Activated CD8-positive, alpha-beta T cell treated with anti-CD3 and anti-CD28 coated beads for 36 hours (primary cell): Measurements from ENCODE around the gene PDGFRA. TPM values are rescaled to one million over a fixed set of nuclear protein-coding genes. Genes with fewer than 3 reads are reported as not detected.

Experiments used
- ATAC-seq: fragments of 200-7000 bp; cut with Tn5 transposase; one replicate; pipeline ENCODE4 v1.10.0; 2021; ENCODE audit warnings: mild to moderate bottlenecking, moderate library complexity
- CTCF ChIA-PET: fragments of 350-600 bp; sonication (Branson Sonifier 250); formaldehyde crosslinking; loops from one replicate; lab custom pipeline; 2021; ENCODE audit warnings: antibody characterized with exemption; lab: Charles Lee
- POLR2A ChIA-PET: fragments of 350-600 bp; sonication (Branson Sonifier 250); formaldehyde crosslinking; loops from one replicate; lab custom pipeline; 2021; ENCODE audit warnings: antibody characterized with exemption; lab: Charles Lee
- DNase-seq: peaks from one replicate; pipeline ENCODE4 v3.0.0-alpha.2; 2020
- H3K27ac Mint-ChIP-seq: one replicate; pipeline ENCODE4 v1.8.0; 2021; ENCODE audit warnings: mild to moderate bottlenecking, mixed read lengths
- H3K27me3 Mint-ChIP-seq: one replicate; pipeline ENCODE4 v1.8.0; 2021; ENCODE audit warnings: mixed read lengths
- H3K36me3 Mint-ChIP-seq: one replicate; pipeline ENCODE4 v1.8.0; 2021; ENCODE audit warnings: low read depth, mixed read lengths
- H3K4me1 Mint-ChIP-seq: one replicate; pipeline ENCODE4 v1.8.0; 2021; ENCODE audit warnings: low read depth, mixed read lengths
- H3K4me3 Mint-ChIP-seq: one replicate; pipeline ENCODE4 v1.8.0; 2021; ENCODE audit warnings: mild to moderate bottlenecking, moderate library complexity, mixed read lengths
- H3K9me3 Mint-ChIP-seq: one replicate; pipeline ENCODE4 v1.8.0; 2021; ENCODE audit warnings: mixed read lengths
- intact Hi-C: fragments of 100-400 bp; cut with micrococcal nuclease; formaldehyde crosslinking; loops from one replicate; pipeline ENCODE4 v1.10.0; 2022
- total RNA-seq, 2 experiments: library from RNA; stranded (reverse); gene quantifications; one replicate each; pipeline ENCODE4 v1.2.3, GENCODE V29; 2021
- TF ChIP-seq, protein P1 (sequence below): fragments of 200-600 bp; IDR thresholded peaks from one replicate; pipeline ENCODE4 v1.8.0; 2022; ENCODE audit warnings: antibody characterized with exemption, mild to moderate bottlenecking

The PDGFRA gene
- total RNA-seq, 2 experiments from 2014 or later = not detected

- POLR2A ChIA-PET = no interaction called here
- CTCF ChIA-PET = no interaction called here
- intact Hi-C loops = no loop called here
- Mint-ChIP-seq H3K27me3 (peaks cover 13% of the 10 kb centered on the region), H3K9me3 (no peaks in the 10 kb centered on the region), H3K4me1 (no peaks in the 10 kb centered on the region), H3K27ac (no peak overlapping the region), H3K4me3 (no peak overlapping the region), H3K36me3 (no peaks in the 10 kb centered on the region)
- TF ChIP-seq, protein P1, sequence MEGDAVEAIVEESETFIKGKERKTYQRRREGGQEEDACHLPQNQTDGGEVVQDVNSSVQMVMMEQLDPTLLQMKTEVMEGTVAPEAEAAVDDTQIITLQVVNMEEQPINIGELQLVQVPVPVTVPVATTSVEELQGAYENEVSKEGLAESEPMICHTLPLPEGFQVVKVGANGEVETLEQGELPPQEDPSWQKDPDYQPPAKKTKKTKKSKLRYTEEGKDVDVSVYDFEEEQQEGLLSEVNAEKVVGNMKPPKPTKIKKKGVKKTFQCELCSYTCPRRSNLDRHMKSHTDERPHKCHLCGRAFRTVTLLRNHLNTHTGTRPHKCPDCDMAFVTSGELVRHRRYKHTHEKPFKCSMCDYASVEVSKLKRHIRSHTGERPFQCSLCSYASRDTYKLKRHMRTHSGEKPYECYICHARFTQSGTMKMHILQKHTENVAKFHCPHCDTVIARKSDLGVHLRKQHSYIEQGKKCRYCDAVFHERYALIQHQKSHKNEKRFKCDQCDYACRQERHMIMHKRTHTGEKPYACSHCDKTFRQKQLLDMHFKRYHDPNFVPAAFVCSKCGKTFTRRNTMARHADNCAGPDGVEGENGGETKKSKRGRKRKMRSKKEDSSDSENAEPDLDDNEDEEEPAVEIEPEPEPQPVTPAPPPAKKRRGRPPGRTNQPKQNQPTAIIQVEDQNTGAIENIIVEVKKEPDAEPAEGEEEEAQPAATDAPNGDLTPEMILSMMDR = no peak
- no peak for DNase-seq
- no peak for ATAC-seq
Observed at GRCh38 chr4:54290980-54291379, 61.9 kb downstream of the PDGFRA start.

- TF ChIP-seq, protein P1 = no peak
- no peak overlapping the region for H3K27ac Mint-ChIP-seq
Observed at GRCh38 chr4:54296548-54297203, 67.6 kb downstream of the PDGFRA start.

GRCh38 chr4:54308110-54308509 is 79.0 kb downstream of the PDGFRA start:
- Mint-ChIP-seq H3K27me3 (peaks cover 16% of the 10 kb centered on the region), H3K27ac (no peak overlapping the region), H3K4me3 (no peak overlapping the region), H3K9me3 (peaks cover 5% of the 10 kb centered on the region), H3K4me1 (no peaks in the 10 kb centered on the region), H3K36me3 (no peaks in the 10 kb centered on the region)
- TF ChIP-seq, protein P1 = no peak
- no peak for ATAC-seq
- intact Hi-C loops = no loop called here
- ChIA-PET CTCF (interaction anchor here (2.8 kb wide), 1 partner anchor 11 kb away, joined by 8 read pairs; no protein-coding TSS in a partner anchor), POLR2A (no interaction called here)
- DNase-seq = no peak

More at GRCh38 chr4:54296548-54297203, 67.6 kb downstream of the PDGFRA start:
- H3K4me3 Mint-ChIP-seq = no peak overlapping the region
- intact Hi-C loops = no loop called here
- CTCF ChIA-PET = no interaction called here
- ATAC-seq = no peak
- H3K36me3 Mint-ChIP-seq = no peaks in the 10 kb centered on the region
- DNase-seq = no peak
- H3K9me3 Mint-ChIP-seq = no peaks in the 10 kb centered on the region
- POLR2A ChIA-PET = no interaction called here
- peaks cover 11% of the 10 kb centered on the region for H3K27me3 Mint-ChIP-seq
- no peaks in the 10 kb centered on the region for H3K4me1 Mint-ChIP-seq

DNA sequence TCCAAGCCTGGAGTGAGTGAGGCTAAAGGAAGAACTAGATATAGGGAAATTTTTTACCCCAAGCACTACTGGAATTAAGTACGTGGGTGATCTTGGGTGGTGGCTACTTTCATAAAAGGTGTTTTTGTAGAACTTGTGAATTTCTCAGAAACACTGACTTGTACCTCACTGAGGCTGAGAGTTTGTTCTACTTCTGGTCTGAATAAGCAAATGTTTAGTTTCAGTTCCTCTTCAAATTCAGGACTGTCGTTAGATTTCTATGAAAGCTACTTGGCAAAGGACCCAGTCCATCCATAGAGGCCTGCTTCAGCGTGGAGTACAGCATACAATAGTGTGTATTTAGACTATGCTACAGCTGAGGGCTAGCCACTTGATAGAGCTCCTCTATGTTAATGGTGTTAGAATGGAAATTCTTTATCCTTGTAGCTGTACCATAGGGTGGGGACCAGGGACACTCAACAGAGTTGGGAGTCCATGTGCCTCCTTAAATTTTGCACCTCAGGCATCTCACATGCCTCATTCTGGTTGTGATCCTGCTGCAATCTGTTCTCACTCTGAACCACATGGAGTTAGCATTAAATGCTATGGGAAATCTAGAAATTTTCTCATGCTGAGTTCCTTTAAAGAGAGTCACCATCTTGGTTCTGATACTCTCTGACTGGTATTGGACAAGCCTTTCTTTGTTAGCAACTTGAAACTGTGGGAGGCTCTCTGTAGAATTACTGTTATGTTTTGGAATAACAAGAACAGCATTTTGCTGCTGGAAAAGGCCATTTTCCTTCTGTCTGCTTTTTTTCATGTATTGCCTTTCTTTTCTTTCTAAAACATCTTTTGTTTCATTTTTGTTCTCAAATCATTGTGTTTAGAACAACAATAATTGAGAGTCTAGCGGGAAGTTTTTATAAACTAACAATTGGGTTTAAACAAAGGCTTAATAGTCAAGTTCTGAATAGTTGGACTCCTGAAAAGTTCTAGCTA is 86.8 kb downstream of the PDGFRA start:
- Mint-ChIP-seq H3K9me3 (no peaks in the 10 kb centered on the region), H3K36me3 (no peaks in the 10 kb centered on the region), H3K27ac (no peak overlapping the region), H3K27me3 (peaks cover 7% of the 10 kb centered on the region), H3K4me3 (no peak overlapping the region), H3K4me1 (peaks cover 10% of the 10 kb centered on the region)
- ATAC-seq = peak; percentile 86
- TF ChIP-seq, protein P1 = no peak
- ChIA-PET CTCF (interaction anchor here (0.7 to 1.1 kb wide), 3 partner anchors 12 to 125 kb away, joined by 3 read pairs; no protein-coding TSS in a partner anchor), POLR2A (no interaction called here)
- DNase-seq = no peak
- intact Hi-C loops = no loop called here
